Measurements from ENCODE around the gene ENOSF1.
A peak's percentile ranks its signal among the peaks of the same experiment; 100 is the strongest.

ENOSF1 gene

DNA sequence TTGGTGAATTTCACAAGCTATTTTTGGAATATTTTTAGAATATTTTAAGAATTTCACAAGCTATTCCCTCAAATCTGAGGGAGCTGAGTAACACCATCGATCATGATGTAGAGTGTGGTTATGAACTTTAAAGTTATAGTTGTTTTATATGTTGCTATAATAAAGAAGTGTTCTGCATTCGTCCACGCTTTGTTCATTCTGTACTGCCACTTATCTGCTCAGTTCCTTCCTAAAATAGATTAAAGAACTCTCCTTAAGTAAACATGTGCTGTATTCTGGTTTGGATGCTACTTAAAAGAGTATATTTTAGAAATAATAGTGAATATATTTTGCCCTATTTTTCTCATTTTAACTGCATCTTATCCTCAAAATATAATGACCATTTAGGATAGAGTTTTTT lies 39.1 kb downstream of the ENOSF1 start:
- DNase-seq (ENCODE audit: low read depth in 2 of 2) = no peak

DNA sequence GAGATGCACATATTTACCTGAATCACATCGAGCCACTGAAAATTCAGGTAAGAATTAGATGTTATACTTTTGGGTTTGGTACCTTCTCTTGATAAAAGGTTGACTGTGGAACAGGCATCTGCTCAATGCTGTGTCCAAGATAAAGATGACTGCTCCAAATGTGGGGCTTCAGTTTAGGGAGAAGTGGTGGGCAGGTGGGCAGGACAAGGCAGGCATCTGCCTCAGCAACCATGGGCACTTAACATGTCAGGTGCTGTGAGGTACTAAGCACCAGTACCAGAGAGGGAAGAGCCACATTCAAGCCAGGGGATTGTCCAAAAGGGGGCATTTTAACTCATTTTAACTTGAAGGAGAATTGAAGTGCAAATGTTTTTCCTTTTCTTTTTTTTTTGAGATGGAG lies 41.0 kb downstream of the ENOSF1 start:
- DNase-seq (ENCODE audit: low read depth in 2 of 2) = no peak

DNA sequence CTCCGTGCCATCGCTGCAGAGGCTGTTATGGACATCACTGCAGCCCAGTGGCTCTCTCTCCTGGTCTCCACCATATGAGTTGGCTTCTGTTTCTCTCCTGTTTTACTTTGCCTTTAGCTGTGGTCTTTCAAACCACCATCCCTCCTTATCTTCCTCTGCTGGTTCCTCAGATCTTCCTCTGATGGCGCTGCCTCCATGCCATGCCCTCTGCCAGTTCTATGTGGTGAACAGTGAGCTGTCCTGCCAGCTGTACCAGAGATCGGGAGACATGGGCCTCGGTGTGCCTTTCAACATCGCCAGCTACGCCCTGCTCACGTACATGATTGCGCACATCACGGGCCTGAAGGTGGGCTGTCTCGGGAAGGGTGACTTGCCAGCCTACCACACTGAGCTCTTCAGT lies 41.9 kb downstream of the ENOSF1 start:
- DNase-seq (ENCODE audit: low read depth in 2 of 2) = no peak

DNA sequence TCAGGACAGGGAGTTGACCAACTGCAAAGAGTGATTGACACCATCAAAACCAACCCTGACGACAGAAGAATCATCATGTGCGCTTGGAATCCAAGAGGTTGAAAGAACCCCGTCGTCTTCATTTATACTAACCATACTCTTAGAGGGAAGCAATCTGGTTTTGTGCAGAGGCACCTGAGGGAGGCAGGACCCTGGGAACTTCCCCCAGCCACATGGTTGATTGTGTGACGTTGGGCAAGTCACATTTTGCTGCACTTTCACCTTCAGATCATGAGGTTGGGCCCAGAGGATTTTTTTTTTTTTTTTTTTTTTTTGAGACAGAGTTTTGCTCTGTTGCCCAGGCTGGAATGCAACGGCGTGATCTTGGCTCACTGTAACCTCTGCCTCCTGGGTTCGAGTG lies 43.4 kb downstream of the ENOSF1 start:
- DNase-seq (ENCODE audit: low read depth in 2 of 2) = no peak

DNA sequence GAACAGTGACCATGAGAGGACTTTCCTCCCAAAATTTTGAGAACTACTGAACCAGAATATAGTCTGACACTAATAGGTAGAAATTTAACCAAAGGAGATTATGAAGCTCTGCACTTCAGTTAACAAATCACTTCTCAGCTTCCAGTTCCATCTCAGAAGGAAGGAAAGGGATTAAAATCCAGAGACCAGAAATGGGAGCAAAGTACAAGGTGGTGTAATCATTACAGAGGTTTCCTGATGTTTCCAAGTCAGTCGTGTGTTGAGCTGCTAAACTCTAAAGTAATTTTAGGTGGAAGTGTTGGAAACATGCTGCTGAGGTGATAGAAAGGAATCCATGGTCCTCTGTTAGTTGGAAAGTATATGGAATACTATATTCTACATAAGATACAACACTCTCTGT lies 44.2 kb downstream of the ENOSF1 start:
- no peak for DNase-seq (ENCODE audit: low read depth in 2 of 2)

DNA sequence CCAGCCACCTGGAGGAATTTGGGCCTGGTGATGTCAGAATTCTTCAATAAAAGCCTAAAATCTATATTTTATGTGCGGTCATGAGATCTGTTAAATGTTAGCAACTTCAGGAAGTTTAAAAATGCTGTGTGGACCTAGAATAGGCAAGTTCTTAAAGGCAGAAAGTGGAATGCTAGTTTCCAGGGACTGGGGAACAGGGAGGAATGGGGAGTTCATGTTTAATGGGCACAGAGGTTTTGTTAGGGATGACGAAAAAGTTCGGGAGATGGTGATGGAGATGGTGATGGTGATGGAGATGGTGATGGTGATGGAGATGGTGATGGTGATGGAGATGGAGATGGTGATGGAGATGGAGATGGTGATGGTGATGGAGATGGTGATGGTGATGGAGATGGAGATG lies 45.8 kb downstream of the ENOSF1 start:
- DNase-seq (ENCODE audit: low read depth in 2 of 2) = no peak

DNA sequence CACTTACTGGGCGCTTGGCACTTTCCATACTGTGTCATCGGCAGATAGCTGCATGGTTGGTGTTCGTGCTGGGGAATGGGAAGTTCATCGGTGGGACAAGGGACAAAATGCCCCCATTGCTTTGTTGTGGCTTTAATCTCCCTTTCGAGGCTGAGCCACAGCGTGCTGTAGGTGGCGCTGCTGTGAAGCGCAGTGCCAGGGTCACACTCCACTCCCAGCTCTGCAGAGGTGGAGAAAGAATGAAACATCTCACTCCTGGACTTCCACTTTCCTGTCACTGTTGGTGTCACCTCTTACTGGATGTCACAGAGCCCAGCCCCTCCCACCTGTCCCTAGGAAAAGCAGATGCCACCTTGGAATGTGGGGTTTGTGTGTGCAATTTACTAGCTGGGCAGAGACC lies 46.3 kb downstream of the ENOSF1 start:
- DNase-seq (ENCODE audit: low read depth in 2 of 2) = no peak

DNA sequence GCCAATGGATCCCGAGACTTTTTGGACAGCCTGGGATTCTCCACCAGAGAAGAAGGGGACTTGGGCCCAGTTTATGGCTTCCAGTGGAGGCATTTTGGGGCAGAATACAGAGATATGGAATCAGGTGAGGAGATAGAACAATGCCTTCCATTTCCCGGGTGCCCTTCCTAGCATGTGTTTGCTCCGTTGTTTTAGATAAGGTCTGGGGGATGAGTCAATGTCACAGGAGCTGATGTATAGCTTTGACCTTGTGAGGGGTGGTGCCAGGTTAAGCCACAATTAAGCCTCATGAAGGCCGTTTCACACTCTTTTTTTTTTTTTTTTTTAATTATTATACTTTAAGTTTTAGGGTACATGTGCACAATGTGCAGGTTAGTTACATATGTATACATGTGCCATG lies 50.2 kb downstream of the ENOSF1 start:
- DNase-seq (ENCODE audit: low read depth in 2 of 2) = no peak

DNA sequence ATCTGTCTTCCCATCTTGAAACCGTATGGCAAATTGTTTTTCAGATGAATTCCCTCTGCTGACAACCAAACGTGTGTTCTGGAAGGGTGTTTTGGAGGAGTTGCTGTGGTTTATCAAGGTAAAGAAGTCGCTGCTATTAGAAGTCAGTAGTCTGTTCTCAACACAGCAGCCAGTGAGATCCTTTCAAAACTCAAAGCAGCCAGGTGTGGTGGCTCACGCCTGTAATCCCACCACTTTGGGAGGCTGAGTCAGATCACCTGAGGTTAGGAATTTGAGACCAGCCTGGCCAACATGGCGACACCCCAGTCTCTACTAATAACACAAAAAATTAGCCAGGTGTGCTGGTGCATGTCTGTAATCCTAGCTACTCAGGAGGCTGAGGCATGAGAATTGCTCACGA lies 52.8 kb downstream of the ENOSF1 start:
- DNase-seq (ENCODE audit: low read depth in 2 of 2) = no peak

DNA sequence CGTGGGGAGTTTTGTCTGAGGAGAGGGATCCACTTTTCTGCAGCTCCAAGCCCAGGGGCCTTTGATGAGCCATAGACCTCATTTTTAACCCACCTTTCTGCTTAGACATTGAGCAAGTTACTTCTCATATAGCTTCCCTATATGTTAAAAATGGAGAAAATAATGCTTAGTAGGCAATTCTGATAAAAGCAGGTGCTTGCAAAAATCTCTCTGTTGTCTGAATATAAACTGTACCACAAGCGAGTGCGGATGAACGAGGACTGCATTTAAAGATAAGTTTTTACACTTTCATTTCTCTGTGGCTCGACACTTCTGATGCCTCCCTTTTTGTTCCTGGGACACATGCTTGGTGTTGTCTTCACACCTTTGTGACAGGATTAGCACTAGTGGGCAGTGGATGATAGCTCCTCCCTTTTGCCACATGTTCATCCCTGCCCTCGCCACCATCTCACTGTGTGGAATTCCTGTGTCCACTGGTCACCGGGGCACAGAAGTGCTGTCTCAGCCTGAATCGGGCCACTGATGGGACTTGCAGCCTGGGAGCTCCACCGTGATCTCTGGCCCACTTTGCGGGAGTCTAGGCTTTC lies 53.4 kb downstream of the ENOSF1 start:
- no peak for DNase-seq (ENCODE audit: low read depth in 2 of 2)

DNA sequence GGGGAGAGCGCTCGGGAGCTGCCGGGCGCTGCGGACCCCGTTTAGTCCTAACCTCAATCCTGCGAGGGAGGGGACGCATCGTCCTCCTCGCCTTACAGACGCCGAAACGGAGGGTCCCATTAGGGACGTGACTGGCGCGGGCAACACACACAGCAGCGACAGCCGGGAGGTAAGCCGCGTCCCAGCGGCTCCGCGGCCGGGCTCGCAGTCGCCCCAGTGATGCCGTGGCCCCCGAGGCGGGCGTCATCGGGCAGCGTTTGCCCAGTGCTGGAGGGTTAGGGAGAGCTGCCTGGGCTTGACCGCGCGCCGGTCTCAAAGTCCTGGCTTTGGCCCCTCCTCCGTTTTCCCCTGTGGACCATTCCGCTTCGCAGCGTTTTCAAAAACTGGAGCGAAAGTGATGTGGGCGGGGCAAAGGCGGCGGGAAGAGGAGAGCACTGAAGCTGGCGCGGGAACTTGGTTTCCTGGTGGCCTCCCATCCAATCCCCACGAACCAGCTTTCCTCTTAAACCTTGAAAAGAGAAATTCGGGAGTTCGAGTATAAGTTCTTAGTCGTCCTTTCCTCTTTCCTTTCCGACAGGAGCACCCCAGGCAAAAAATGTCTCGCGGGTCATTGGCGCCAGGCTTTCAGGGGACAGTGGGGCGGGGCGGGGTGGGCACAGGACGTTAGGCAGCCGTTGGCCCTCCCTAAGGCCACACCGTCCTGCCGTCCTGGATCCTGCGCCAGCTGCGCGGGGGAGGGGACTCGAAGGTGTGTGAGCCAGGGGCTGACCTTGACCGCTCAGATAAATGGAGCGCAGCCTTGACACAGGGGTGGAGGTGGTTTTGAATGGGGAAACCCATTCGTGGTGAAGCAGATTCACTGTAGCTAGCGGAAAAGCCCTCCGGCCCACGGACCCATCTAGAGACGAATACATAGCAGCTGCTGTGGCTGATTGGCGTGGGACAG lies 54.2 kb downstream of the ENOSF1 start:
- DNase-seq (ENCODE audit: low read depth in 2 of 2) = peak; percentile 55 to 67

DNA sequence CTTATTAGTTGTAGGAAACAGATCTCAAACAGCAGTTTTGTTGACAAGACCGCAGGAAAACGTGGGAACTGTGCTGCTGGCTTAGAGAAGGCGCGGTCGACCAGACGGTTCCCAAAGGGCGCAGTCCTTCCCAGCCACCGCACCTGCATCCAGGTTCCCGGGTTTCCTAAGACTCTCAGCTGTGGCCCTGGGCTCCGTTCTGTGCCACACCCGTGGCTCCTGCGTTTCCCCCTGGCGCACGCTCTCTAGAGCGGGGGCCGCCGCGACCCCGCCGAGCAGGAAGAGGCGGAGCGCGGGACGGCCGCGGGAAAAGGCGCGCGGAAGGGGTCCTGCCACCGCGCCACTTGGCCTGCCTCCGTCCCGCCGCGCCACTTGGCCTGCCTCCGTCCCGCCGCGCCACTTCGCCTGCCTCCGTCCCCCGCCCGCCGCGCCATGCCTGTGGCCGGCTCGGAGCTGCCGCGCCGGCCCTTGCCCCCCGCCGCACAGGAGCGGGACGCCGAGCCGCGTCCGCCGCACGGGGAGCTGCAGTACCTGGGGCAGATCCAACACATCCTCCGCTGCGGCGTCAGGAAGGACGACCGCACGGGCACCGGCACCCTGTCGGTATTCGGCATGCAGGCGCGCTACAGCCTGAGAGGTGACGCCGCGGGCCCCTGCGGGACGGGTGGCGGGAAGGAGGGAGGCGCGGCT lies 55.0 kb downstream of the ENOSF1 start, which contains the start of gene TYMS:
Gene TYMS, plus strand, starts transcription at position 343 of the 690 bp plus-strand sequence. Its CDS starts 90 bp downstream, at position 433.
- DNase-seq (ENCODE audit: low read depth in 2 of 2) = peak in 1 of 2 donors; percentile 35

DNA sequence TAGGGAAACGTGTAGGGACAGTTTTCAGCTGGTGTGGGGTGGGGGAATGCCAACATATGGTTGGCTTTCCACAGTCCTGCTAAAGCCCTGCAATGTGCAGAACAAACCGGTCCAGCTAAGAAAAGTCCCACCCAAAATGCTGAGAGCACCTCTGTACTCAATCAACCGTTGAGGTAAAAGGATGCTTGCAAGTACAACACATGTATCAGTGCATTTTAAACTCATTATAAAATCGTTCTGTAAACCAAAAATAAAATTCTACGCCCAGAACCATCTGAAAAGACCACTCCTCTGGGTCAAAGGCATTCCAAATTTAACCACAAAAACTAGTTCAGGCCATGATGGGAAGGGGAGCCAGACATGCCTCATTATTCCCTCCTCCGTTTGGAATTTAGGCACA lies 57.0 kb downstream of the ENOSF1 start:
- DNase-seq (ENCODE audit: low read depth in 2 of 2) = no peak

DNA sequence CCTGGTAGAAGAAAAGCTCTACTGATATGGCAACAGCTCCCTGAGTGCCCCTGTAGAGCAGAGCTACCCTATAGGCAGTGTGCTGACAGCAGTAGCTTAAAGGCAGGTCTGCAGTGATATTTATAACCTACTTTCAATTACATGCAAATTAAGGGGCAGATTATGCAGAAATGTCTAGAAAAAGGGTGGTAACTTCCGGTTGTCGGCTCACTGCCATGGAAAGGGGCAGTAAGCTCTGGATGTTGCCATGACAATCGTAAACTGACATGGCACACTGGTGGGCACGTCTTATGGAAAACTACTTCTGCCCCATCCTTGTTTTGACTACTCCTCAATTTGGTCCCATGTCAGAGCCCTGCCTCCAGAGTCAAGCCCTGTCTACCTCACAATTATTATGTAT lies 57.8 kb downstream of the ENOSF1 start:
- no peak for DNase-seq (ENCODE audit: low read depth in 2 of 2)

DNA sequence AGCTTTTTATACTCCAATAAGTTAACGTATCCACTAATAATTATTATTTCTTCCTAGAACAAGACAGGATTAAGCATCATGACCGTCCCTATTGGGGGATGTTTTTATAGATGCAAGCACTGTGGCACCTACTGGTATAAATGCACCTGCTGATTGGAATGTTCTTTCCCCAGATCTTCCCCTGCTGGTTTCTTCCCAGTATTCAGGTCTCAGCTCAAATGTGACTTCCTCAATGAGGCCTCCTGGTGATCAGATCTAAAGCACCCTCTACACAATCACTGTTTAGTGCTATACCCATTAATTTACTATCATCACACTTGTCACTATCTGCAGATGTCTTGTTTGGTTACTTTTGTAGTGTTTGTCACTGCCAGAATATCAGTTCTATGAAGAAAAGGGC lies 58.9 kb downstream of the ENOSF1 start:
- DNase-seq (ENCODE audit: low read depth in 2 of 2) = no peak

DNA sequence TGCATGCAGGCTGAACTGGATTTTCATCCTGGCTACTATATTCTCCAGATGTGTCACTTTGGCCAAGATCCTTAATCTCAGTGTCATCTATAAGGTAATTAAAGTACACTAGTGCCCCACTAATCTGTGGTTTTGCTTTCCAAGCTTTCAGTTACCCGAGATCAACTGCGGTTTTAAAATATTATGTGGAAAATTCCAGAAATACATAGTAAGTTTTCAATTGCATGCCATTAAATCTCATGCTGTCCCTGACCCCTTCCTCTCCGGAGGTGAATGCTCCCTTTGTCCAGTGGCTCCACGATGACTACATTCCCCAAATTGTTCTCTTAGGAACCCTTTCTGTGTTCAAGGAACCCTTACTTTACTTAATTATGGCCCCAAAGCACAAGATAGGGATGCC lies 60.3 kb downstream of the ENOSF1 start:
- no peak for DNase-seq (ENCODE audit: low read depth in 2 of 2)

DNA sequence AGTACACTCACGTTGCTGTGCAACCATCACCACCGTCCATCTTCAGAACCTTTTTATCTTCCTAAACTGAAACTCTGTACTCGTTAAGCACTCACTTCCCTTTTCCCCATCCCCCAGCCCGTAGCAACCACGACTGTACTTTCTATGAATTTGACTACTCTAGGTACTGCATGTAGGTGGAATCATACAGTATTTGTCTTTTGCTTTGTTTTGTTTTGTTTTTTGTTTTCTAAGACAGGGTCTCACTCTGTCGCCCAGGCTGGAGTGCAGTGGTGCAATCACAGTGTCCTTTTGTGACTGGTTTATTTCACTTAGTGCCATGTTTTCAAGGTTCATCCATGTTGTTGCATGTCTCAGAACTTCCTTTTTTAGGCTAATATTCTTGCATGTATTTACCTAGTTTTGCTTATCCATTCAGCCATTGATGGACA lies 62.0 kb downstream of the ENOSF1 start:
- no peak for DNase-seq (ENCODE audit: low read depth in 2 of 2)

DNA sequence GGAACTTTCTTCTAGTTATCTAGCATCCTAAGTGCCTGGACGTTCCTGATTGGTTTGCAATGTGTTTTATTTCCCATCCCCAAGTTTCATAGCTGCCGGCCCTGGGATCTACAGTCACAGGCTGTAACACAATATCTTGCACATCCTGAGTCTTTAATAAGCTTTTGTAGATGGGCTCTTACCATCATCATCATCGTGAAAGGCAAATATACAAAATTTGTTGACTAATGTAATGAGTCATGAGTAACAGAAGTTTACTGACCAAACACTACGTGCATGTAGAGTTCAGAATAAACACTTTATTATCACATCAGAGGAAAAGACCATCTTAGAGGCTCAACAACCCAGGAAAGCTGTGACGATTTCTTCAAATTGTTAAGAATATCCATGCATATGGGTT lies 63.1 kb downstream of the ENOSF1 start:
- no peak for DNase-seq (ENCODE audit: low read depth in 2 of 2)

DNA sequence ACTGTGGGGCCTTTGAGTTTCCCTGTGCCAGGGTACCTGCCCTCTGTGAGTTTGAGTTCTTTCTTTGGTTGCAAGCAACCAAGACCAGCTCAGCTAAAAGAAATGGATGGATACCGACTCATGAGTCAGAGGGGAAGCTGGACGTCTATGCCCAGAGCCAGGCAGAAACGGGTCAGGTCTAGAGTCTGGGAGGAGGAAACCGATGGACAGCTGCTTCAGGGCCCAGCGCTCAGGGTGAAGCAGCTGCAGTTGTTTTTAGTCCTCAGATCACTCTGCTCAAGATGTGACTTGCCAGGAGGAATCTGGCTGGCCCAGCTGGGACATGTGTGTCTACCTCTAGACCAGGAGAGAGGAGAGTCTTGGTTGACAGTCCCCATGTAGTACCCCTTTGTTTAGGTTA lies 65.1 kb downstream of the ENOSF1 start:
- no peak for DNase-seq (ENCODE audit: low read depth in 2 of 2)

DNA sequence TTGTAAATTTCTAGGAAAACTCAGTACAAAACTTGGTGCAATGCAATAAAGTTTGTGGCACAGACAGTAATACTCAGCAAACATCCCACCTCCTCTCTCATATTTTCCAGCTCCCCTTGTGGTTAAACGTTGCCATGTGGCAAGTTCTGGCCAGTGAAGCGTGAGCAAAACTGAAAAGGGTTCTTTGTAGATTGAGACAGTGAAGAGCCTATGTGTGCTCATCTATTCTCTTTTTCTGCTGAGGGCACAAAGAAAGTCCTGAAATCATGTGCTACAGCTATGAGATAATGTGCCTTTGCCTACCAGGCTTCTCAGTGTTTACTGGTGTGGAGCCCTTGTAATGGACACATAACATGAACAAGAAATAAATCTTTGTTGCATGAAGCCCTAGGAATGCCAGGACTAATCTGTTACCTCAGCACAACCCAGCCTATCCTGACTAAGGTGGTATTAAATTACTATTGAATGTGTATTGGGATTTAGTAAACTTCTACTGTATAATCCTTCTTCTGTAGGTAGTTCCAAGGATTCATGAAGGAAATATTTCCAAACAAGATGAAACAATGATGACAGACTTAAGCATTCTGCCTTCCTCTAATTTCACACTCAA lies 67.9 kb downstream of the ENOSF1 start:
- DNase-seq (ENCODE audit: low read depth in 2 of 2) = no peak

DNA sequence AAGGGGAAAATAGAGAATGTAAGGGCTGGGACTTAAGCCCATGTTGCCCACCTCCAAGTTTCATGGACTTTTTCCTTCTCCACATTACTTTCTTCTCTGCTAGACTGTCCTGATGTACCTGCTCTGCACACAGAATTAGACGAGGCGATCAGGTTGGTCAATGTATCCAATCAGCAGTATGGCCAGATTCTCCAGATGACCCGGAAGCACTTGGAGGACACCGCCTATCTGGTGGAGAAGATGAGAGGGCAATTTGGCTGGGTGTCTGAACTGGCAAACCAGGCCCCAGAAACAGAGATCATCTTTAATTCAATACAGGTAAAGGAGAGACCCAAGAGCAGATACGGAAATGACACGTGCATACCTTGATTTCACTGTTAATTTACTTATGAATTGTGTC lies 71.2 kb downstream of the ENOSF1 start:
- no peak for DNase-seq (ENCODE audit: low read depth in 2 of 2)

DNA sequence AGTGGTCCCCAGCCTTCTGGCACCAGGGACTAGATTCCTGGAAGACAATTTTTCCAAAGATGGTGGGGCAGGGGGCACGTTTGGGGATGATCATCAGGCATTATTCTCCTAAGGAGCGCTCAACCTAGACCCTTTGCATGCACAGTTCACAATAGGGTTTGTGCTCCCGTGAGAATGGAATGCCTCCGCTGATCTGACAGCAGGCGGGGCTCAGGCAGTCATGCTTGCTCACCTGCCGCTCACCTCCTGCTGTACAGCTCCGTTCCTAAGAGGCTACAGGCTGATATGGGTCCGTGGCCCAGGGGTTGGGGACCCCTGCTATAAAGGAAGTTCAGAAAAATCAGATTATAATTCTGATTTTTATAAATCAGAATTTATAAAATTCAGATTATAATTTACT lies 77.3 kb downstream of the ENOSF1 start:
- no peak for DNase-seq (ENCODE audit: low read depth in 2 of 2)
